Loucy (cell line): ENCODE measurements around the gene TPBGL.

Experiments
- H2AFZ ChIP-seq: fragments of 200-600 bp; sonication (generic); 2 replicates; pipeline ENCODE4 v1.6.0; 2016; ENCODE audit warnings: antibody characterized with exemption, mild to moderate bottlenecking, low read length, moderate library complexity
- H3F3A ChIP-seq: fragments of 200-600 bp; 2 replicates; pipeline ENCODE4 v1.6.0; 2016; ENCODE audit warnings: antibody characterized with exemption, low read depth, mild to moderate bottlenecking
- H3K27me3 ChIP-seq: fragments of 200-600 bp; sonication (generic); 2 replicates; pipeline ENCODE4 v1.6.1; 2014; ENCODE audit warnings: low read length, mild to moderate bottlenecking; ENCODE audit not compliant: insufficient read depth, poor library complexity, severe bottlenecking
- H3K36me3 ChIP-seq: fragments of 200-600 bp; sonication (generic); 2 replicates; pipeline ENCODE4 v1.6.1; 2016; ENCODE audit warnings: low read length; ENCODE audit not compliant: insufficient read depth
- H3K4me1 ChIP-seq: fragments of 200-600 bp; sonication (generic); 2 replicates; pipeline ENCODE4 v1.5.1; 2014; ENCODE audit warnings: low read length, mild to moderate bottlenecking; ENCODE audit not compliant: insufficient read depth, poor library complexity, severe bottlenecking
- H3K4me2 ChIP-seq: fragments of 200-600 bp; sonication (generic); 2 replicates; pipeline ENCODE4 v1.6.0; 2014; ENCODE audit warnings: antibody characterized with exemption, low read length, low read depth, mild to moderate bottlenecking; ENCODE audit not compliant: poor library complexity, severe bottlenecking
- H3K4me3 ChIP-seq: fragments of 200-600 bp; sonication (generic); 2 replicates; pipeline ENCODE4 v1.5.1; 2014; ENCODE audit warnings: low read length, mild to moderate bottlenecking, mixed read lengths; ENCODE audit not compliant: poor library complexity, severe bottlenecking
- H3K79me2 ChIP-seq: fragments of 200-600 bp; sonication (generic); 2 replicates; pipeline ENCODE4 v1.6.1; 2014; ENCODE audit warnings: low read length; ENCODE audit not compliant: insufficient read depth
- H3K9ac ChIP-seq: fragments of 200-600 bp; sonication (generic); 2 replicates; pipeline ENCODE4 v1.6.0; 2014; ENCODE audit warnings: mild to moderate bottlenecking, low read depth, low read length, moderate library complexity; ENCODE audit not compliant: poor library complexity, severe bottlenecking
- H3K9me2 ChIP-seq: fragments of 200-600 bp; sonication (generic); replicated peaks from 2 replicates; pipeline ENCODE4 v1.6.1; 2016; ENCODE audit warnings: low read depth, low read length, mixed read lengths
- H3K9me3 ChIP-seq: fragments of 200-600 bp; sonication (generic); 2 replicates; pipeline ENCODE4 v1.6.1; 2014; ENCODE audit warnings: mild to moderate bottlenecking, antibody characterized with exemption, low read length, low read depth; ENCODE audit not compliant: insufficient read depth
- H4K20me1 ChIP-seq: fragments of 200-600 bp; sonication (generic); 2 replicates; pipeline ENCODE4 v1.6.0; 2014; ENCODE audit warnings: antibody characterized with exemption, low read length, mild to moderate bottlenecking; ENCODE audit not compliant: insufficient read depth, poor library complexity, severe bottlenecking
- CTCF ChIP-seq: fragments of 200-600 bp; sonication (generic); conservative IDR thresholded peaks from 2 replicates; pipeline ENCODE4 v1.5.1; 2014; ENCODE audit warnings: mild to moderate bottlenecking, antibody characterized with exemption, low read length
- EZH2phosphoT487 ChIP-seq: fragments of 200-600 bp; IDR thresholded peaks from 2 replicates; pipeline ENCODE4 v1.6.1; 2018; ENCODE audit warnings: antibody characterized with exemption, mild to moderate bottlenecking, moderate library complexity, borderline replicate concordance

Gene TPBGL

GRCh38 chr11:75263944-75264349, 23.4 kb downstream of the TPBGL start:
- TF ChIP-seq CTCF (no peak), EZH2phosphoT487 (no peak)
- Histone ChIP-seq H3K4me2 (no peak overlapping the region), H3K9me3 (no peaks in the 10 kb centered on the region), H3K36me3 (peaks cover 19% of the 10 kb centered on the region; the same call in 1 of the 2 replicates), H2AFZ (no peak overlapping the region), H3K79me2 (no peaks in the 10 kb centered on the region), H3K4me3 (no peak overlapping the region), H3K9me2 (no peaks in the 10 kb centered on the region), H3K9ac (no peak overlapping the region), H3F3A (no peaks in the 10 kb centered on the region), H3K27me3 (no peaks in the 10 kb centered on the region), H4K20me1 (no peaks in the 10 kb centered on the region), H3K4me1 (peaks cover 5% of the 10 kb centered on the region)

- Histone ChIP-seq H3K27me3 (no peaks in the 10 kb centered on the region), H3K9ac (no peak overlapping the region), H3K79me2 (no peaks in the 10 kb centered on the region), H2AFZ (no peak overlapping the region), H3K9me3 (no peaks in the 10 kb centered on the region), H3K9me2 (no peaks in the 10 kb centered on the region), H3K36me3 (peaks cover 20% of the 10 kb centered on the region; the same call in 1 of the 2 replicates), H3K4me1 (peaks cover 5% of the 10 kb centered on the region), H3K4me3 (no peak overlapping the region), H3F3A (no peaks in the 10 kb centered on the region), H3K4me2 (no peak overlapping the region), H4K20me1 (no peaks in the 10 kb centered on the region)
- TF ChIP-seq CTCF: no peak
- no peak for TF ChIP-seq EZH2phosphoT487
Measured at GRCh38 chr11:75264356-75264755, 23.8 kb downstream of the TPBGL start.

GRCh38 chr11:75264971-75265370, 24.4 kb downstream of the TPBGL start:
- Histone ChIP-seq H3K9ac (no peak overlapping the region), H3K9me3 (no peaks in the 10 kb centered on the region), H3K4me3 (no peak overlapping the region), H3F3A (no peaks in the 10 kb centered on the region), H3K79me2 (no peaks in the 10 kb centered on the region), H3K4me2 (no peak overlapping the region), H3K9me2 (no peaks in the 10 kb centered on the region), H2AFZ (no peak overlapping the region), H3K27me3 (no peaks in the 10 kb centered on the region), H3K36me3 (peaks cover 25% of the 10 kb centered on the region; the same call in 1 of the 2 replicates), H3K4me1 (peaks cover 5% of the 10 kb centered on the region), H4K20me1 (no peaks in the 10 kb centered on the region)
- TF ChIP-seq CTCF: no peak
- TF ChIP-seq EZH2phosphoT487: no peak
